Calu3 (cell line): ENCODE data around the gene SDC3. TPM values are rescaled to one million over a fixed set of nuclear protein-coding genes. Genes with fewer than 3 reads are reported as not detected.

Experiments
- BruUV-seq: library from RNA; stranded (reverse); fragments of 400-500 nt; replicated peaks from 2 replicates; lab custom pipeline; 2021; lab: Mats Ljungman, UMichigan
- CTCF ChIA-PET: fragments of 300-600 bp; sonication (Branson Sonifier 250); formaldehyde crosslinking; loops from one replicate; lab custom pipeline; 2022; ENCODE audit warnings: antibody characterized with exemption; lab: Charles Lee
- DNase-seq: peaks from one replicate; pipeline ENCODE4 v3.0.0; 2022
- H3K27ac Mint-ChIP-seq: one replicate; pipeline ENCODE4 v1.8.0; 2022; ENCODE audit warnings: mixed read lengths; ENCODE audit not compliant: unreplicated experiment
- H3K27me3 Mint-ChIP-seq: one replicate; pipeline ENCODE4 v1.8.0; 2022; ENCODE audit warnings: mixed read lengths; ENCODE audit not compliant: unreplicated experiment
- H3K36me3 Mint-ChIP-seq: one replicate; pipeline ENCODE4 v1.8.0; 2022; ENCODE audit warnings: mild to moderate bottlenecking, moderate library complexity, mixed read lengths; ENCODE audit not compliant: insufficient read depth, unreplicated experiment
- H3K4me1 Mint-ChIP-seq: one replicate; pipeline ENCODE4 v1.8.0; 2022; ENCODE audit warnings: mild to moderate bottlenecking, low read depth, mixed read lengths; ENCODE audit not compliant: unreplicated experiment
- H3K4me3 Mint-ChIP-seq: one replicate; pipeline ENCODE4 v1.8.0; 2022; ENCODE audit warnings: mild to moderate bottlenecking, low read depth, moderate library complexity, mixed read lengths; ENCODE audit not compliant: unreplicated experiment
- H3K9me3 Mint-ChIP-seq: one replicate; pipeline ENCODE4 v1.8.0; 2022; ENCODE audit warnings: low read depth, mixed read lengths; ENCODE audit not compliant: unreplicated experiment
- intact Hi-C: fragments of 100-400 bp; cut with micrococcal nuclease; formaldehyde crosslinking; loops from one replicate; pipeline ENCODE4 v1.10.0; 2022; ENCODE audit not compliant: unreplicated experiment
- total RNA-seq: library from RNA; stranded (reverse); gene quantifications from 2 replicates; pipeline ENCODE4 v1.2.3, GENCODE V29; 2022
- TF ChIP-seq, protein P1 (sequence below): fragments of 200-600 bp; IDR thresholded peaks from one replicate; pipeline ENCODE4 v1.8.0; 2022; ENCODE audit warnings: antibody characterized with exemption; ENCODE audit not compliant: unreplicated experiment

The SDC3 gene
- total RNA-seq, 1 experiment from 2014 or later = 15.0 TPM

DNA sequence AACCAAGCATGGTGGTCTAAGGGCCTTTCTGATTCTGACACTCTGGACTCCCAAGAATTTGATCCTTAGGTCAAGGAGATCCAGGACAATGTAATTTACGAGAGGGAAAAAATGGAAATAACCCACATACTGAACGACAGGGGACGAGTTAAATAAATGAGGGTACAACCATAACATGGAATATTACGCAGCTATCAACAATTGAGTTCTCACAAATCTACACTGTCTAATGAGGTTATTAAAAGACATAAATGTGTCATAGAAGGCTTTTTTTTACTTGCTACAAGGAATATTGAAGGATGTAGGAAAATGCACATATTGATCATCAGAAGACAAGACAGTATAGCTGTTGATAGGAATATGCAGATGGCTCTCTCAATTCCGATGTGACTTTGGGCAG is 23.8 kb downstream of the SDC3 start:
- no peak for DNase-seq
- Mint-ChIP-seq H3K4me3 (no peak overlapping the region), H3K27me3 (no peaks in the 10 kb centered on the region), H3K4me1 (peaks cover 12% of the 10 kb centered on the region), H3K36me3 (peaks cover 5% of the 10 kb centered on the region), H3K27ac (no peak overlapping the region), H3K9me3 (no peaks in the 10 kb centered on the region)
- BruUV-seq = no TSS peak
- intact Hi-C loops = no loop called here
- TF ChIP-seq, protein P1, sequence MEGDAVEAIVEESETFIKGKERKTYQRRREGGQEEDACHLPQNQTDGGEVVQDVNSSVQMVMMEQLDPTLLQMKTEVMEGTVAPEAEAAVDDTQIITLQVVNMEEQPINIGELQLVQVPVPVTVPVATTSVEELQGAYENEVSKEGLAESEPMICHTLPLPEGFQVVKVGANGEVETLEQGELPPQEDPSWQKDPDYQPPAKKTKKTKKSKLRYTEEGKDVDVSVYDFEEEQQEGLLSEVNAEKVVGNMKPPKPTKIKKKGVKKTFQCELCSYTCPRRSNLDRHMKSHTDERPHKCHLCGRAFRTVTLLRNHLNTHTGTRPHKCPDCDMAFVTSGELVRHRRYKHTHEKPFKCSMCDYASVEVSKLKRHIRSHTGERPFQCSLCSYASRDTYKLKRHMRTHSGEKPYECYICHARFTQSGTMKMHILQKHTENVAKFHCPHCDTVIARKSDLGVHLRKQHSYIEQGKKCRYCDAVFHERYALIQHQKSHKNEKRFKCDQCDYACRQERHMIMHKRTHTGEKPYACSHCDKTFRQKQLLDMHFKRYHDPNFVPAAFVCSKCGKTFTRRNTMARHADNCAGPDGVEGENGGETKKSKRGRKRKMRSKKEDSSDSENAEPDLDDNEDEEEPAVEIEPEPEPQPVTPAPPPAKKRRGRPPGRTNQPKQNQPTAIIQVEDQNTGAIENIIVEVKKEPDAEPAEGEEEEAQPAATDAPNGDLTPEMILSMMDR = no peak
- CTCF ChIA-PET = no interaction called here

DNA sequence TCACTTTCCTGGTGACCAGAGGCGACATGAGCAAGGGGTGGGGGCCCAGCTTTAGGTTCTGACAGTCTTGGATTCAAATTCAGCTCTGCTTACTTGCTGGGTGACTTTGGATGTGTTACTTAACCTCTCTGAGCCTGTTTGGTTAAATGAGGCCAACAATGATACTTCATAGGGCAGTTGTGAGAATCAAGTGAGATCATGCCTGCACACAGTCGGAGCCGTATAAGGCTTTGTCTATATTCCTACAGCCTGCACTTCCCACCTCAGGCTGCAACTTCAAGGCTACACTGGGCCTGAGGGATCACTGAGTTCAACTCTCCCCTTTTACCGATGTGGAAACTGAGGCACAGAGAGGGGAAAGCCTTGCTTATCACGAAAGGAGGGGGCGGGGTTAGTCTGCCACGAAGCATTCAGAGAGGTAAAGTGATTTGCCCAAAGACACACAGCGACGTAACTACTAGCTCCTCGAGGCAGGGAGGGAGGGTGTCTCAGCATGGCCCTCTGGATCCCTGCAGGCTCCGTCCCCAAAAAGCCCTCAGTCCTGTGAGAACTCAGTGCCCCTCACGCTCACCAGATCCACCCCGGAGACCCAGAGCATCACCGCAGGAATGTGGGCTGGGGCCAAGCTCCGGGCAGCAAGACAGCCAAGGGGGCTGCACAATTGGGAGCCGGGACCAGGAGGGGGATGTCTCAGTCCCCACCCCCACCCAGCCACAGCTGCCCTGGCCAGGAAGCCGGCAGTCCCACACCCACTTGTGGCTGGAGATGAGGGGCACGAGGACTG is 25.0 kb downstream of the SDC3 start:
- no peak overlapping the region for H3K4me3 Mint-ChIP-seq

DNA sequence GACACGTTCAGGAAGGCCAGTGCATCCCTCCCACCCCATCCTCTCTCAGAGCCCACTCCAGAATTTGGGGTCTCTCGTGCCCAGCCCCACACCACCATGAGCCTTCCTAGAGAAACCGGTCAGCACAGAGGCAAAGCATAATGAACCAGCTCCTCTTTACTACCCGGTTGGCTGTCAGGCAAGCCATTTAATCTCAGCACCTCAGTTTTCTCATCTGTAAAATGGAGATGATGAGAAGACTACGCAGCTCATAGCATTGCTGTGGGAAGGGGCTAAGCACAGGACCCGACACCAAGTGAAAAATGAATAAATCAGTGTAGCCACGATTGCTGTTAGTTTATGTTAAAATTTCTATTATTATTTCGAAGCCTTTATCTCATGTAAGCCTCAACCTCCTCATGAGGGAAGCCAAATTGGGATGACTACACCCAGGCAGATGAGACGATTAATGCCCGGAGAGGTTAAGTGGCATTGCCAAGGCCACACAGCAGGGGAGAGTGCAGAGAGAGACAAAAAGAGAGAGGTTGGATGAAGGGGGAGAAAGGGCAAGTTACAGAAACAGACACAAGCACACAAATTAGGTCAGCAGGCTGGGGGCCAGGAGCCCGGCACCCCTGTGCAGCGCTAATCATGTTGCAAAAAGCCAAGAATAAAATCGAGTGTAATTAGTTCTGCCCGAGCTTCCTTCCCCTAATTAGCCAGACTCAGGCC is 25.7 kb downstream of the SDC3 start:
- Mint-ChIP-seq H3K4me3 (no peak overlapping the region), H3K36me3 (peaks cover 5% of the 10 kb centered on the region), H3K27ac (no peak overlapping the region), H3K9me3 (no peaks in the 10 kb centered on the region), H3K27me3 (no peaks in the 10 kb centered on the region), H3K4me1 (peaks cover 21% of the 10 kb centered on the region)
- BruUV-seq = no TSS peak
- intact Hi-C loops = no loop called here
- CTCF ChIA-PET = no interaction called here
- TF ChIP-seq, protein P1 = no peak
- no peak for DNase-seq

More for the DNA sequence above, 25.0 kb downstream of the SDC3 start:
- H3K36me3 Mint-ChIP-seq = peaks cover 5% of the 10 kb centered on the region
- H3K27ac Mint-ChIP-seq = no peak overlapping the region
- intact Hi-C loops = no loop called here
- H3K27me3 Mint-ChIP-seq = no peaks in the 10 kb centered on the region
- TF ChIP-seq, protein P1 = no peak
- no TSS peak for BruUV-seq
- H3K9me3 Mint-ChIP-seq = no peaks in the 10 kb centered on the region
- CTCF ChIA-PET = no interaction called here
- no peak for DNase-seq
- H3K4me1 Mint-ChIP-seq = peaks cover 23% of the 10 kb centered on the region

DNA sequence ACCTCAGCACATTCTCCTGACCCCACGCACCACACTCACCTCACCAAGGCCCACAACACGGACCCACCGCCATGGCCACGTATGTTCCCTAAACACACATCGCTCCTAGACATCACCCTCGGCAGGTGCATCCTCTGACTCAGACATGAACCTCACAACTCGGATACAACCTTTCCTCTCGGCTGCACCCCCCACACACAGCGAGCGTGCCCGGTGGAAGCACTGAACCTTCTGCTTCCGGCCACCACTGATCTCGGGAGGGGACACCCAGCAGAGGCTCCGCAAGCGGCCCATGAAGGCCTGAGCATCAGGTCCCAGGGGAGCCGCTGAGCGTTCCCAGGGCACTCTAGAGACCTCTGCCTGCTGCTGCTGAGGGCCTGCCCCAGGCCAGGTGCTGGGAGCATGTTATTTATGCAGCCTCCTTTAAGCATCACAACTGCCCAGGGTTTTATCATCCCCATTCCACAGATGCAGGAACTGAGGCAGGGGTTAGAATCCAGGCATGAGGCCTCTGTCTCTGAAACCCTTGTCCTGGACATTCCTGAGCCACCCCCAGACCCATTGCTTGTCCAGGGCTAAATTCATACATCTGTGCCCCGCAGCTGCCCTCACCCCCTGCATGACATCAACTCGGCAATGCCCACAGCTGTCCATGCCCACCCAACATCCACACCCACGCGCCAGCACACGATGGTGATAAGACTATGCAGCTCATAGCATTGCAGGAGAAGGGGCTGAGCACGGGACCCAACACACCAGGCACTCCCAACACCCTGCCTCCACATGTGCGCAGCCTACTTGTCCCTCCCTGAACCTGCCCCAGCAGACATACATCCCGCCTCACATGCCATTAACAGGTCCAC is 27.0 kb downstream of the SDC3 start:
- H3K4me3 Mint-ChIP-seq = no peak overlapping the region
- peaks cover 12% of the 10 kb centered on the region for H3K4me1 Mint-ChIP-seq
- no peaks in the 10 kb centered on the region for H3K36me3 Mint-ChIP-seq
- intact Hi-C loops = no loop called here
- H3K27ac Mint-ChIP-seq = no peak overlapping the region
- CTCF ChIA-PET = no interaction called here
- no TSS peak for BruUV-seq
- H3K9me3 Mint-ChIP-seq = no peaks in the 10 kb centered on the region
- no peak for DNase-seq
- H3K27me3 Mint-ChIP-seq = no peaks in the 10 kb centered on the region
- TF ChIP-seq, protein P1 = no peak
